ENCODE data around the gene VTN.

The VTN gene

GRCh38 chr17:28327031-28327607 lies 43.0 kb downstream of the VTN start:
- TF ChIP-seq CTCF (IDR thresholded peaks at IDR 0.05; ENCODE audit: control extremely low read depth, extremely low read depth, low read depth, missing control alignments), result no peak
- CTCF ChIA-PET, result interaction anchor here (2.1 kb wide), 1 partner anchor 29 kb away, joined by 6 read pairs; no protein-coding TSS in a partner anchor
- no peak for DNase-seq (ENCODE audit: extremely low spot score)
- POLR2A ChIA-PET, result no interaction called here

- no peak for TF ChIP-seq CTCF (IDR thresholded peaks at IDR 0.05; ENCODE audit: control extremely low read depth, extremely low read depth, low read depth, missing control alignments)
- DNase-seq (ENCODE audit: extremely low spot score), result no peak
- ChIA-PET POLR2A (no interaction called here), CTCF (interaction anchor here (0.9 to 1.5 kb wide), 6 partner anchors 9 to 31 kb away, joined by 3 to 4 read pairs (median 3); partner anchors contain the start of genes IFT20, POLDIP2 and TNFAIP1)
These were observed 44.0 kb downstream of the VTN start for GRCh38 chr17:28326114-28326513.

- DNase-seq (ENCODE audit: extremely low spot score), result no peak
- TF ChIP-seq CTCF (IDR thresholded peaks at IDR 0.05; ENCODE audit: control extremely low read depth, extremely low read depth, low read depth, missing control alignments), result no peak
- ChIA-PET CTCF (interaction anchor here (1.1 to 1.5 kb wide), 5 partner anchors 10 to 32 kb away, joined by 3 to 4 read pairs (median 3); partner anchors contain the start of genes IFT20, POLDIP2 and TNFAIP1), POLR2A (no interaction called here)
These were observed 44.9 kb downstream of the VTN start for GRCh38 chr17:28325211-28325610.

GRCh38 chr17:28324781-28325180 lies 45.3 kb downstream of the VTN start:
- ChIA-PET POLR2A (no interaction called here), CTCF (interaction anchor here (1.4 to 1.5 kb wide), 2 partner anchors 14 to 23 kb away, joined by 3 read pairs; no protein-coding TSS in a partner anchor)
- no peak for DNase-seq (ENCODE audit: extremely low spot score)
- no peak for TF ChIP-seq CTCF (IDR thresholded peaks at IDR 0.05; ENCODE audit: control extremely low read depth, extremely low read depth, low read depth, missing control alignments)

GRCh38 chr17:28324267-28324745 lies 45.8 kb downstream of the VTN start:
- ChIA-PET POLR2A (no interaction called here), CTCF (no interaction called here)
- no peak for DNase-seq (ENCODE audit: extremely low spot score)
- no peak for TF ChIP-seq CTCF (IDR thresholded peaks at IDR 0.05; ENCODE audit: control extremely low read depth, extremely low read depth, low read depth, missing control alignments)

- ChIA-PET POLR2A (no interaction called here), CTCF (interaction anchor here (1.1 to 3.5 kb wide), 6 partner anchors 9 to 427 kb away, joined by 3 to 16 read pairs (median 5); partner anchors contain the start of genes IFT20, LYRM9 and TNFAIP1)
- no peak for TF ChIP-seq CTCF (IDR thresholded peaks at IDR 0.05; ENCODE audit: control extremely low read depth, extremely low read depth, low read depth, missing control alignments)
- DNase-seq (ENCODE audit: extremely low spot score), result no peak
These were observed 49.7 kb downstream of the VTN start for GRCh38 chr17:28320215-28321061.

Data from GM10248 (cell line).